GM12864 (cell line): ENCODE measurements around the gene SLC35G2.
"Not testable (repeated sequence)": the region's sequence is repeated elsewhere in the genome, so short reads cannot be mapped to it uniquely, and the experiment has no call there.

Experiments used
- DNase-seq: peaks from one replicate; pipeline ENCODE4 v3.0.0-alpha.2; 2011; ENCODE audit warnings: low read depth
- H3K4me3 ChIP-seq: 2 replicates; pipeline ENCODE4 v1.5.1; 2011; ENCODE audit warnings: mild to moderate bottlenecking, low read depth, low read length, control low read depth
- CTCF ChIP-seq: IDR thresholded peaks from 2 replicates; pipeline ENCODE4 v1.5.1; 2011; ENCODE audit warnings: low read depth, mild to moderate bottlenecking, moderate library complexity, low read length, control low read depth, inconsistent platforms; ENCODE audit errors: missing control alignments

The SLC35G2 gene

GRCh38 chr3:136885357-136886213 lies 66.7 kb downstream of the SLC35G2 start:
- H3K4me3 ChIP-seq: no peak overlapping the region
- no peak for TF ChIP-seq CTCF
- no peak for DNase-seq

GRCh38 chr3:136889947-136890346 lies 71.0 kb downstream of the SLC35G2 start:
- no peak overlapping the region for H3K4me3 ChIP-seq
- no peak for TF ChIP-seq CTCF

GRCh38 chr3:136891934-136892855 lies 73.3 kb downstream of the SLC35G2 start:
- TF ChIP-seq CTCF: no peak
- DNase-seq: no peak
- no peak overlapping the region for H3K4me3 ChIP-seq

More at GRCh38 chr3:136889947-136890346, 71.0 kb downstream of the SLC35G2 start:
- DNase-seq: no peak

GRCh38 chr3:136893848-136894443 lies 75.0 kb downstream of the SLC35G2 start:
- DNase-seq: no peak
- no peak overlapping the region for H3K4me3 ChIP-seq
- TF ChIP-seq CTCF: no peak

- not testable (repeated sequence) for H3K4me3 ChIP-seq, DNase-seq
Measured at GRCh38 chr3:136897171-136897570, 78.2 kb downstream of the SLC35G2 start.

- no peak for TF ChIP-seq CTCF
- DNase-seq: no peak
- no peak overlapping the region for H3K4me3 ChIP-seq
Measured at GRCh38 chr3:136898549-136898948, 79.6 kb downstream of the SLC35G2 start.

GRCh38 chr3:136898954-136899353 lies 80.0 kb downstream of the SLC35G2 start:
- no peak for TF ChIP-seq CTCF

More at GRCh38 chr3:136898954-136899353, 80.0 kb downstream of the SLC35G2 start:
- no peak for DNase-seq
- H3K4me3 ChIP-seq: no peak overlapping the region
